Dendritic cell treated with granulocyte-macrophage colony-stimulating factor and Interleukin-4, amounts not matched to agents 40 ng/mL and 50 ng/mL, for 4 days (primary cell): ENCODE measurements around the gene OR56B1.
"Not testable (repeated sequence)": the region's sequence is repeated elsewhere in the genome, so short reads cannot be mapped to it uniquely, and the experiment has no call there.

Experiments used
- H3K27ac Mint-ChIP-seq: one replicate; pipeline ENCODE4 v1.8.0; 2022; ENCODE audit warnings: mild to moderate bottlenecking, mixed read lengths
- H3K27me3 Mint-ChIP-seq: one replicate; pipeline ENCODE4 v1.8.0; 2022; ENCODE audit warnings: mild to moderate bottlenecking, mixed read lengths
- H3K36me3 Mint-ChIP-seq: one replicate; pipeline ENCODE4 v1.8.0; 2022; ENCODE audit warnings: low read depth, mixed read lengths
- H3K4me1 Mint-ChIP-seq: one replicate; pipeline ENCODE4 v1.8.0; 2022; ENCODE audit warnings: low read depth, mixed read lengths
- H3K4me3 Mint-ChIP-seq: one replicate; pipeline ENCODE4 v1.8.0; 2022; ENCODE audit warnings: mild to moderate bottlenecking, moderate library complexity, mixed read lengths
- H3K9me3 Mint-ChIP-seq: one replicate; pipeline ENCODE4 v1.8.0; 2022; ENCODE audit warnings: mixed read lengths
- intact Hi-C: fragments of 100-400 bp; cut with micrococcal nuclease; formaldehyde crosslinking; loops from one replicate; pipeline ENCODE4 v1.15.0; 2022

The OR56B1 gene

DNA sequence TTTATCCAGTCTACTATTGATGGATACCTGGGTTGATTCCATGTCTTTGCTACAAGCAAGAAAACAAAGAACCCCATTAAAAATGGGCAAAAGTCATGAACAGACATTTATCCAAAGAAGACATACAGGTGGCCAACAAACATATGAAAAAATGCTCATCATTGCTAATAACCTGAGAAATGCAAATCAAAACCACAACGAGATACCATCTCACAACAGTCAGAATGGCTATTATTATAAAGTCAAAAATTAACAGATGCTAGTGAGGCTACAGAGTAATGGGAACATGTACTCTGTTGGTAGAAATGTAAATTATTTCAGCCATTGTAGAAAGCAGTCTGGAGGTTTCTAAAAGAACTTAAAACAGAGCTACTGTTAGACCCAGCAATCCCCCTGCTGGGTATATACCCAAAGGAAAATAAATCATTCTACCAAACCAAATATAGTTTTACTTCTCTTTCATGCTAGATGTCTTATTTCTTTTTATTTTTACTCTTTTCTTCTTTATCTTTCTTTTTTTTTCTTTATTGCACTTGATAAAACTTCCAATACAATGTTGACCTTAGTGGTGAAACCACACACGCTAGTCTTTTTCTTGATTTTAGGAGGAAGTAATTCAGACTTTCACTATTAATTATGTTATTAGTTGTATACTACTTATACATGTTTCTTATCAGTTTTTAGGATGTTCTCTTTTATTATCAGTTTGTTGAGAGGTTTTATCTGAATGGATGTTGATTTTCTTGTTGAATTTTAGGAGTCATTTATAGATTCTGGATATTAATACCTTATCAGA lies 32.3 kb upstream of the OR56B1 start:
- Mint-ChIP-seq H3K4me1 (peaks cover 20% of the 10 kb centered on the region), H3K27me3 (no peaks in the 10 kb centered on the region), H3K9me3 (no peaks in the 10 kb centered on the region), H3K4me3 (no peak overlapping the region), H3K36me3 (peaks cover 52% of the 10 kb centered on the region), H3K27ac (peak overlapping the region; percentile 15)
- intact Hi-C loops: no loop called here

DNA sequence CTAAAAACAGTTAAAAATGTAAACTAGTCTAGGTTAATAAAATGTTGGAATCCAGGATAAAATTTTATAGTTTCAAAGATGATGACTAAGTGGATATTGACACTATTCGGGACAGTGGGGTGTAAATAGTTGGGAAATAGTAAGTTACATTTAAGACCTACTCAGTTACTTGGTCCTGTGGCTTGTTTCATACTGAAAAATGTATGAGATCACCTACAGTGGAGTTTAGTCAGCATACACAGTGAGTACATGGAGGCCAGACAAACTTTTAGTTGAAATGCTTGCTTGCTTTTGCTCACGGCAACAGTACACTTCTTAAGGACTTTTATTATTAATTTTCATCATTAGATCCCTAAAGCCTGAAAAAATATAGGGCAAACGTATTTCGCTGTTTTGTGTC lies 30.6 kb upstream of the OR56B1 start:
- Mint-ChIP-seq H3K4me3 (no peak overlapping the region), H3K27ac (no peak overlapping the region), H3K4me1 (peaks cover 12% of the 10 kb centered on the region)

DNA sequence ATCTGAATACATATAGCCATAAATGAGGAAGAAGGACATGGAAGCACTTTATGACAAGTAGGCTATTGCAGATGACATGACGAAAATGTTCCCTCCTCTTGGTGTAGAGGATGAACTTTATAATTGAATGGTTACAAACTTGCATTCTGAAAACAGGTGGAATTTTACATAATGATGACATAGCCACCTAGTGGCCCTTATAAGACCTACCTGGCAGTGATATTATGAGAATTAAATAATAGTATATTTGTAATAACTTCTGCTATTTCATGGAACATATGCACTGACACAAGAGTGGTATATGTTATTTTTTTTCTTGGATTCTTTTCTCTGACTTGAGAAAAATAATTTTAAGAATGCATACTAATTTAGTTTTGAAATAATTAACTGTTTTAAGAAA lies 23.7 kb upstream of the OR56B1 start:
- Mint-ChIP-seq H3K4me3 (no peak overlapping the region), H3K27ac (no peak overlapping the region)
- intact Hi-C loops: no loop called here

More for the DNA sequence above, 30.6 kb upstream of the OR56B1 start:
- no peaks in the 10 kb centered on the region for H3K9me3 Mint-ChIP-seq
- intact Hi-C loops: no loop called here
- no peaks in the 10 kb centered on the region for H3K27me3 Mint-ChIP-seq
- peaks cover 61% of the 10 kb centered on the region for H3K36me3 Mint-ChIP-seq

DNA sequence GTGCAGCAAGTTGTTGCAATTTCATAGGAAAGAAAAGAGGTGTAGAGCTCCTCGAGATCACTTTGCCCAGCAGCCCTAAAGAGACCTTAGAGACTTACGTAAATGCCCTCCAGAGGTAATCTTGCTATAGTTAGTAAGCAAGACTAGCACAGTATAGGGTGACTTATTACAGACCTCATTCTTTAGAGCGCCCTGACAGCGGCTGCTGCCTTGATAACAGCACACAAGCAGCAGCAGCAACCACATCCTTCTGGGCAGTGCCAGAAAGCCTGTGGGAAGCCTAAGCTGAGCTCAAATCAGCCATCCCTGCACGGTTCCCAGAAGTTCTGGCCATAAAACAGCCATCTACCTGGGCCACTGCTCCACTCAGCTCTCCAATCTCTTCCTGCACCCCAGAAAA lies 22.6 kb upstream of the OR56B1 start:
- peaks cover 17% of the 10 kb centered on the region for H3K36me3 Mint-ChIP-seq
- no peaks in the 10 kb centered on the region for H3K27me3 Mint-ChIP-seq
- no peaks in the 10 kb centered on the region for H3K4me1 Mint-ChIP-seq
- intact Hi-C loops: no loop called here
- no peak overlapping the region for H3K27ac Mint-ChIP-seq
- H3K9me3 Mint-ChIP-seq: no peaks in the 10 kb centered on the region
- H3K4me3 Mint-ChIP-seq: no peak overlapping the region

More for the DNA sequence above, 23.7 kb upstream of the OR56B1 start:
- peaks cover 29% of the 10 kb centered on the region for H3K36me3 Mint-ChIP-seq
- H3K4me1 Mint-ChIP-seq: no peaks in the 10 kb centered on the region
- no peaks in the 10 kb centered on the region for H3K27me3 Mint-ChIP-seq
- H3K9me3 Mint-ChIP-seq: no peaks in the 10 kb centered on the region

DNA sequence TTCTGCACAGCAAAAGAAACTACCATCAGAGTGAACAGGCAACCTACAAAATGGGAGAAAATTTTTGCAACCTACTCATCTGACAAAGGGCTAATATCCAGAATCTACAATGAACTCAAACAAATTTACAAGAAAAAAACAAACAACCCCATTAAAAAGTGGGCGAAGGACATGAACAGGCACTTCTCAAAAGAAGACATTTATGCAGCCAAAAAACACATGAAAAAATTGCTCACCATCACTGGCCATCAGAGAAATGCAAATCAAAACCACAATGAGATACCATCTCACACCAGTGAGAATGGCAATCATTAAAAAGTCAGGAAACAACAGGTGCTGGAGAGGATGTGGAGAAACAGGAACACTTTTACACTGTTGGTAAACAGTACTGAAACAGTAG lies 19.7 kb upstream of the OR56B1 start:
- intact Hi-C loops, H3K36me3 Mint-ChIP-seq, H3K27ac Mint-ChIP-seq, H3K27me3 Mint-ChIP-seq, H3K4me1 Mint-ChIP-seq, H3K9me3 Mint-ChIP-seq, H3K4me3 Mint-ChIP-seq: not testable (repeated sequence)

DNA sequence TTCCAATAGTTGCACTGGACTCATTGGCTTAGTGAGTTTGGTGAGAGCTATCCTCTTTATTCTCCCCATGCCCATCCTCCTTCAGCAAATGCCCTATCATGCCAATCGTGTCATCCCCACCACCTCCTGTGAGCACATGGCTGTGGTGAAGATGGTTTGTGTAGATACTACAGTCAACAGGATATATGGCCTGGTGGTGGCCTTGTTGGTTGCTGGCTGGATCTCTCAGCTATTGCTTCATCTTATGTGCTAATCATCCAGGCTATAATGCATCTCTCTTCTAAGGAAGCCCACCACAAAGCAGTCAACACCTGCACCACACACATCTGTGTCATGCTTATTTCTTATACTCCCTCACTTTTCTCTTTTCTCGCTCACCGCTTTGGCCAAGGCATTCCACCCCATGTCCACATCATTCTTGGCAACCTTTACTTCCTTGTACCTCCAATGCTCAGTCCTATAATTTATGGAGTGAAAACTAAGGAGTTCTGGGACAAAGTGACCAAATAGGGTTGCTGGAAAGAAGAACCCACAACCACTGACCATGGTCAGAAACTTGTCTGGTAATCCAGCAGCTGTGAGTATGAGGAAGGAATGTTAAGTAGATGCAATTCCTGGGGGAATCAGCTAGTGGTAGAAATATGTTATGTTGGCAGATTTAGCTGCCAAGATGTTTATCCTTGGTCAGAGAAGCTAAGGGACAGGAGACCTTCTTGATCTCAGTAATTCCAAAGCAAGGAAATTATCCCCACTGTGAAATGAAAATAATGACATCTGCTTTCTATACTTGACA lies 16.3 kb upstream of the OR56B1 start:
- no peak overlapping the region for H3K4me3 Mint-ChIP-seq
- no peaks in the 10 kb centered on the region for H3K36me3 Mint-ChIP-seq
- intact Hi-C loops: no loop called here
- no peaks in the 10 kb centered on the region for H3K4me1 Mint-ChIP-seq
- no peaks in the 10 kb centered on the region for H3K27me3 Mint-ChIP-seq
- no peaks in the 10 kb centered on the region for H3K9me3 Mint-ChIP-seq
- H3K27ac Mint-ChIP-seq: no peak overlapping the region

DNA sequence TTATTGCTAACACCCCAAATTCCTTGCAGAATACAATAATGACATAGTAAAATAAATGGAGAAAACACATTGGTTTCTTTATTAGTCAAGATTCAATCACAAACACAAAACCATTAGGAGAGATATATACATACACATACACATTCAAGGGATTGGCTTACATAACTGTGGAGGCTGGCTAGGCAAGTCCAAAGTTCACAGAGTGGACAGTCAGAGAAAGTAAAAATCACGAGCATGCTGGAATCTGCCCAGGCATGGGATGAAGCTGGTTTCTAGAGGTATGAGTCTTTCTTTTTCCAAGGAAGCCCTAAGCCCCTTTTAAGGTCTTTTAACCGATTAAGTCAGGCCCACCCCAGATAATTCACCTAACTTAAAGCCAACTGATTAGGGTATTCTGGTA lies 13.6 kb upstream of the OR56B1 start:
- no peaks in the 10 kb centered on the region for H3K27me3 Mint-ChIP-seq
- H3K27ac Mint-ChIP-seq: no peak overlapping the region
- intact Hi-C loops: no loop called here
- no peaks in the 10 kb centered on the region for H3K9me3 Mint-ChIP-seq
- H3K4me3 Mint-ChIP-seq: no peak overlapping the region
- no peaks in the 10 kb centered on the region for H3K4me1 Mint-ChIP-seq
- no peaks in the 10 kb centered on the region for H3K36me3 Mint-ChIP-seq

DNA sequence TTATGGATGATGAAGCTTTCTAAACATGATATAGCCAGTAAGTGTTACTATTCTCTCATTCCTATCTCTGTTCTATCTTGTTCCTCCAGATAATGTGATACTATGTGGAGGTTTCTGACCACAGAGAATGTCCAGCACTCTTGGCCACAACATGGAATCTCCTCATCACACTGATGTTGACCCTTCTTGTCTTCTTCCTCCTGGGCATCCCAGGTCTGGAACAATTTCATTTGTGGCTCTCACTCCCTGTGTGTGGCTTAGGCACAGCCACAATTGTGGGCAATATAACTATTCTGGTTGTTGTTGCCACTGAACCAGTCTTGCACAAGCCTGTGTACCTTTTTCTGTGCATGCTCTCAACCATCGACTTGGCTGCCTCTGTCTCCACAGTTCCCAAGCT lies 9.9 kb upstream of the OR56B1 start:
- no peaks in the 10 kb centered on the region for H3K9me3 Mint-ChIP-seq
- no peak overlapping the region for H3K4me3 Mint-ChIP-seq
- intact Hi-C loops: no loop called here
- no peaks in the 10 kb centered on the region for H3K36me3 Mint-ChIP-seq
- H3K27ac Mint-ChIP-seq: no peak overlapping the region
- H3K4me1 Mint-ChIP-seq: no peaks in the 10 kb centered on the region
- no peaks in the 10 kb centered on the region for H3K27me3 Mint-ChIP-seq

DNA sequence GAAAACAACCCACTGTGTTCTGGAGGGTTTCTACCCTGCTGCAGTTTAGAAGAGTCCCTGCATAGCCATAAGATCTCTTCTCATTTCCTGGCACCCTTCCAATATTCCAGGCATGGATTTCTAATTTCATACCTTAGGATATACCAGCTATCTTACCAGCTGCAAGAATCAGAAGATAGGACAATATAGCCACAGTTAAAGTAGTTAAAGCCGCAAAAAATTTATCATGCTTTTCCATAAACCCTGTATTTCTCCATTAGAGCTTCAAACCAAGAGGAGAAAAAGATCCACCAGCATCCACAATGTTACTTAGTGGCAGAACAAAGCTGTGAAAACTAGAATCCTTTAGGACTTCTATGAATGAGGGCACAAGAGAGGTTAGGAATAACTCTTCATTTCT lies 8.6 kb upstream of the OR56B1 start:
- Mint-ChIP-seq H3K4me3 (no peak overlapping the region), H3K9me3 (no peaks in the 10 kb centered on the region), H3K27ac (no peak overlapping the region), H3K4me1 (no peaks in the 10 kb centered on the region), H3K36me3 (no peaks in the 10 kb centered on the region), H3K27me3 (no peaks in the 10 kb centered on the region)
- intact Hi-C loops: no loop called here

DNA sequence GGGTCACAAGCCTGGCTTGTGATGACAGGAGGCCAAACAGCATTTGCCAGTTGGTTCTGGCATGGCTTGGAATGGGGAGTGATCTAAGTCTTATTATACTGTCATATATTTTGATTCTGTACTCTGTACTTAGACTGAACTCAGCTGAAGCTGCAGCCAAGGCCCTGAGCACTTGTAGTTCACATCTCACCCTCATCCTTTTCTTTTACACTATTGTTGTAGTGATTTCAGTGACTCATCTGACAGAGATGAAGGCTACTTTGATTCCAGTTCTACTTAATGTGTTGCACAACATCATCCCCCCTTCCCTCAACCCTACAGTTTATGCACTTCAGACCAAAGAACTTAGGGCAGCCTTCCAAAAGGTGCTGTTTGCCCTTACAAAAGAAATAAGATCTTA lies 843 bp downstream of the OR56B1 start:
- Mint-ChIP-seq H3K27ac (no peak overlapping the region), H3K36me3 (no peaks in the 10 kb centered on the region), H3K9me3 (peaks cover 10% of the 10 kb centered on the region), H3K4me3 (no peak overlapping the region), H3K27me3 (no peaks in the 10 kb centered on the region), H3K4me1 (no peaks in the 10 kb centered on the region)
- intact Hi-C loops: no loop called here

DNA sequence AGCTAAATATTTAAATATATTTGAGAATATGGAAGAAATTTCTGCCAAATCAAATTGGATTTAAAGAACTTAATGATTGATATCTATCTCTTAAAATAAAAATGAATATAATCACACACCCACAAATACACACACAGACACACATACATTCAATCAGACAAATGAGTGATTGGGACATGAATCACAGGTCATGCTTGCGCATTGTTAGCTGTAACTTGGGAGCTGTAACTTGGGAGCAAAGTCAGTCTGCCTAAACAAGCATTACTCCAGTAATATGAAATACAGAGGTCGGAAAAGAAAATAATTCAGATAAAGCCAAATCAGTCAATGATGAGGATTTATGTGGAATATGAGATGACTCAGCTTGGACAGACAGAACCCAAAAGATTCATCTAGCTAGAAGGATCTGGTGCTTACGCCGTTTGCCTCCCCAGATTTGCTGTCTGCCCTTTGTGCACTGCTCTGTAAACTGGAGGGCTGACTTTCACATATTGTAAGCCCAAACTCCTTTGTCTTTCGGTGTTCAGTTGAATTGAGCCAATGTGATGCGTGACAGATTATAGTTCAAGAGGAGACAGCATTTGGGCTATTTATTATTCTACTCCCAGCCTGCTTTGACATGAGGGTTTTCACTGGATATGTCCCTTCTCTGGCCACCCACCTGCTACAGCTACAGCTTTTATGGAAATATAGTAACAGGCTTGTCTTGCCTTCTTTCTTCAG lies 1.6 kb downstream of the OR56B1 start:
- peaks cover 12% of the 10 kb centered on the region for H3K9me3 Mint-ChIP-seq
- no peaks in the 10 kb centered on the region for H3K27me3 Mint-ChIP-seq
- H3K27ac Mint-ChIP-seq: no peak overlapping the region
- no peaks in the 10 kb centered on the region for H3K36me3 Mint-ChIP-seq
- no peaks in the 10 kb centered on the region for H3K4me1 Mint-ChIP-seq
- H3K4me3 Mint-ChIP-seq: no peak overlapping the region
- intact Hi-C loops: no loop called here

DNA sequence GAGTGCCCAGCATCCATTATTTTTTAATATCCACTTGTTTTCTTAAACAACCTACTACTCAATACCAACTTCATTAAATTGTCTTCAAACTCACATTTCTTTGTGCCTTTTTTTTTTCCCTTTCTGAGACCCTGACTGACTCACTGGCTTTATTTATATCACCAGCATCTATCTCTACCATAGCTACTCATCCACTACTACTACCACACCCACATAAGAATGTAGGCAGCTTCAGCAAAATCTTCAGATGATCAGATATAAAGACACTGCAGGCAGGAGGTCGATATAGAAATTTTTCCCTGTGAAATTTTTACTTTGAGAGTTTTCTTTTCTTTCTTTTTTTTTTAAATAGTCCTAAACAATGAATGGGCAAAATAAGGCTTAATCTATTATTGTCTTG lies 2.2 kb downstream of the OR56B1 start:
- H3K4me3 Mint-ChIP-seq: no peak overlapping the region
- no peak overlapping the region for H3K27ac Mint-ChIP-seq
- no peaks in the 10 kb centered on the region for H3K36me3 Mint-ChIP-seq
- H3K4me1 Mint-ChIP-seq: no peaks in the 10 kb centered on the region
- no peaks in the 10 kb centered on the region for H3K27me3 Mint-ChIP-seq
- intact Hi-C loops: no loop called here
- peaks cover 12% of the 10 kb centered on the region for H3K9me3 Mint-ChIP-seq

DNA sequence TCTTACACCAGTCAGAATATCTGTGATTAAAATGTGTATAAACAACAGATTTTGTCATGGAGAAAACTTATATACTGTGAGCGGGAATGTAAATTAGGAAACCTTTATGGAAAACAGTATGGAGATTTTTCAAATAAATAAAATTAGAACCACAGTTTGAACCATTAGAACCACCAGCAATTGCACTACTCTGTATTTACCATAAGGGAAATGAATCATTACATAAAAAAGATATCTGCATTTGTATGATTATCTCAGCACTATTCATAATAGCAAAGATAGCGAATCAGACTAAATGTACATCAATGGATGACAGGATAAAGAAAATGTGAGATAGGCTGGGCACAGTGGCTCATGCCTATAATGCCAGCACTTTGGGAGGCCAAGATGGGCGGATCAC lies 10.4 kb downstream of the OR56B1 start:
- Mint-ChIP-seq H3K9me3 (peaks cover 7% of the 10 kb centered on the region), H3K27ac (no peak overlapping the region), H3K27me3 (no peaks in the 10 kb centered on the region), H3K4me3 (no peak overlapping the region), H3K4me1 (no peaks in the 10 kb centered on the region), H3K36me3 (no peaks in the 10 kb centered on the region)
- intact Hi-C loops: loop anchor here (10.0 kb wide), 1 partner anchor 48 kb away; the partner anchor contains the start of gene OR52N1

DNA sequence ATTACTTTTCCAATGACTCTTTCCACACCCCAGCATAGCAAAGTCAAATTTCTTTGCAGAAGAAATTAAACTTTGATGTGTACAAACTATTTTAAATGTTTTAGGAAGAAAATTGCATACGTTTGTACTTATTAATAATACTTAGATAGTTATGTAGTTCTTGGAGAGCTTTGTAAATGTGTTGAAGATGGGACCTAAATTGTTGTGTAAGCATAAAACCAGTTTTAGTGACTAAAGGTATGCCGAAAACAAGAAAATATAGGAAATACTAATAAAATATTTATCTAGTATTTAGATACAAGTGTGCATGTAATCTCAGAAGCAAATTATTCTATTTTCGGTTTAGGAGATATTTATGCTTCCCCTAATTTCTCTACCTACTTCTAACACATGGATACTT lies 13.6 kb downstream of the OR56B1 start:
- intact Hi-C loops: loop anchor here (10.0 kb wide), 1 partner anchor 45 kb away; the partner anchor contains the start of gene OR52N1
- Mint-ChIP-seq H3K9me3 (no peaks in the 10 kb centered on the region), H3K36me3 (no peaks in the 10 kb centered on the region), H3K4me3 (no peak overlapping the region), H3K27ac (no peak overlapping the region), H3K4me1 (no peaks in the 10 kb centered on the region), H3K27me3 (no peaks in the 10 kb centered on the region)
